Kidney (tissue), 14 donors: ENCODE measurements around the gene PIK3R1. TPM values are rescaled to one million over a fixed set of nuclear protein-coding genes. Genes with fewer than 3 reads are reported as not detected.

ENCODE experiments used
- DNase-seq, 5 donors: peaks; one replicate each; pipeline ENCODE4 v3.0.0-alpha.2; 2013 to 2020
- FAIRE-seq: peaks from 2 replicates; lab custom pipeline; 2012; peaks lifted over from hg19 to GRCh38; lab: Jason Lieb, UNC
- H3K27ac ChIP-seq, 2 donors: one replicate each; pipeline ENCODE4 v1.7.0; 2013; ENCODE audit warnings: low read depth in 2 of 2, low read length in 2 of 2, inconsistent platforms in 1 of 2
- H3K27me3 ChIP-seq: one replicate; pipeline ENCODE4 v1.7.1; 2013; ENCODE audit warnings: low read length, inconsistent platforms; ENCODE audit not compliant: control insufficient read depth, insufficient read depth
- H3K36me3 ChIP-seq, 3 donors: one replicate each; pipeline versions ENCODE4 v1.7.0 to v1.7.1; 2013; ENCODE audit warnings: low read length in 3 of 3, control low read depth in 1 of 3, inconsistent platforms in 1 of 3; ENCODE audit not compliant: insufficient read depth in 3 of 3, control insufficient read depth in 2 of 3
- H3K4me1 ChIP-seq, 3 donors: one replicate each; pipeline versions ENCODE4 v1.7.0 to v1.7.1; 2013; ENCODE audit warnings: low read length in 3 of 3, inconsistent platforms in 1 of 3, low read depth in 1 of 3; ENCODE audit not compliant: control insufficient read depth in 2 of 3, insufficient read depth in 2 of 3
- H3K4me3 ChIP-seq, 3 donors: one replicate each; pipeline versions ENCODE4 v1.7.0 to v1.8.1; 2013; ENCODE audit warnings: low read length in 3 of 3, control low read depth in 1 of 3, inconsistent platforms in 1 of 3
- H3K9ac ChIP-seq, 3 donors: one replicate each; pipeline versions ENCODE4 v1.7.0 to v1.7.1; 2013; ENCODE audit warnings: low read length in 3 of 3, control low read depth in 1 of 3, inconsistent platforms in 1 of 3
- H3K9me3 ChIP-seq, 3 donors: one replicate each; pipeline versions ENCODE4 v1.7.0 to v1.7.1; 2013; ENCODE audit warnings: low read length in 3 of 3, control low read depth in 1 of 3, inconsistent platforms in 1 of 3; ENCODE audit not compliant: control insufficient read depth in 2 of 3, insufficient read depth in 1 of 3
- CTCF ChIP-seq: IDR thresholded peaks from 3 replicates; pipeline ENCODE4 v1.5.1; 2012; ENCODE audit warnings: mild to moderate bottlenecking, moderate library complexity, borderline replicate concordance; ENCODE audit not compliant: insufficient read depth; ENCODE audit errors: extremely low read depth
- intact Hi-C: fragments of 100-400 bp; cut with DNase I; formaldehyde crosslinking; loops from one replicate; pipeline ENCODE4 v1.11.1; 2022
- polyA plus RNA-seq: library from polyadenylated mRNA; stranded (reverse); fragments of 350-450 nt; fragmentation: Illumina TruSeq; extraction: RNeasy Lipid Tissue Mini Kit (QIAGEN cat#74804); gene quantifications from one replicate; pipeline ENCODE4 v1.2.3, GENCODE V29; 2014; ENCODE audit warnings: low read depth, low replicate concordance; ENCODE audit not compliant: insufficient read depth
- total RNA-seq: library from RNA; stranded (reverse); fragmentation: NEBNext Ultra II Directional; extraction: Animal tissue kit (Norgen Biotek cat#: 25700); gene quantifications from one replicate; pipeline ENCODE4 v1.2.1, GENCODE V29; 2021
- donor health status: control.
- donor health status: control.
- donor health status: control.
- donor health status: control.
- donor health status: control.
- donor health status: DM: yes; HTN: yes; CAD: no.
- donor health status: Normal renal cell carcinoma (clear cell type).

The PIK3R1 gene
- total and polyA plus RNA-seq, 2 donors from 2014 or later = 26.6 to 138 TPM

GRCh38 chr5:68320413-68320986 is 104.9 kb downstream of the PIK3R1 start:
- Histone ChIP-seq H3K9ac (no peak overlapping the region), H3K4me1 (peaks cover 0 to 18% (median 0%) of the 10 kb centered on the region in 3 donors), H3K9me3 (no peaks in the 10 kb centered on the region), H3K4me3 (no peak overlapping the region), H3K27me3 (no peaks in the 10 kb centered on the region), H3K27ac (no peak overlapping the region), H3K36me3 (no peaks in the 10 kb centered on the region)
- DNase-seq = no peak
- FAIRE-seq = no peak
- no peak for TF ChIP-seq CTCF
- intact Hi-C loops = no loop called here

- DNase-seq (no peak), FAIRE-seq (no peak)
- TF ChIP-seq CTCF = no peak
- Histone ChIP-seq H3K4me1 (peaks cover 0 to 4% (median 0%) of the 10 kb centered on the region in 3 donors), H3K27ac (no peak overlapping the region), H3K36me3 (no peaks in the 10 kb centered on the region), H3K9me3 (no peaks in the 10 kb centered on the region), H3K4me3 (no peak overlapping the region), H3K9ac (no peak overlapping the region), H3K27me3 (no peaks in the 10 kb centered on the region)
- intact Hi-C loops = no loop called here
Observed at GRCh38 chr5:68325065-68325580, 109.6 kb downstream of the PIK3R1 start.

- H3K4me1 ChIP-seq = no peaks in the 10 kb centered on the region
- intact Hi-C loops = no loop called here
- no peaks in the 10 kb centered on the region for H3K27me3 ChIP-seq
- FAIRE-seq = no peak
- no peak for DNase-seq
- H3K36me3 ChIP-seq = no peaks in the 10 kb centered on the region
- no peaks in the 10 kb centered on the region for H3K9me3 ChIP-seq
- no peak overlapping the region for H3K9ac ChIP-seq
- no peak overlapping the region for H3K27ac ChIP-seq
- TF ChIP-seq CTCF = no peak
- no peak overlapping the region for H3K4me3 ChIP-seq
Observed at GRCh38 chr5:68329554-68330255, 114.1 kb downstream of the PIK3R1 start.
